Stimulated activated CD8-positive, alpha-beta memory T cell treated with anti-CD3 and anti-CD28 coated beads, Interleukin-4, amount 100 ng/mL, for 1 hour (primary cell): ENCODE results near the gene PPBP.
"Not testable (repeated sequence)": the region's sequence is repeated elsewhere in the genome, so short reads cannot be mapped to it uniquely, and the experiment has no call there.

Source experiments
- DNase-seq, 2 donors: peaks; one replicate each; pipeline ENCODE4 v3.0.0-alpha.2; 2020; ENCODE audit warnings: low read depth in 2 of 2, low spot score in 1 of 2

The PPBP gene

DNA sequence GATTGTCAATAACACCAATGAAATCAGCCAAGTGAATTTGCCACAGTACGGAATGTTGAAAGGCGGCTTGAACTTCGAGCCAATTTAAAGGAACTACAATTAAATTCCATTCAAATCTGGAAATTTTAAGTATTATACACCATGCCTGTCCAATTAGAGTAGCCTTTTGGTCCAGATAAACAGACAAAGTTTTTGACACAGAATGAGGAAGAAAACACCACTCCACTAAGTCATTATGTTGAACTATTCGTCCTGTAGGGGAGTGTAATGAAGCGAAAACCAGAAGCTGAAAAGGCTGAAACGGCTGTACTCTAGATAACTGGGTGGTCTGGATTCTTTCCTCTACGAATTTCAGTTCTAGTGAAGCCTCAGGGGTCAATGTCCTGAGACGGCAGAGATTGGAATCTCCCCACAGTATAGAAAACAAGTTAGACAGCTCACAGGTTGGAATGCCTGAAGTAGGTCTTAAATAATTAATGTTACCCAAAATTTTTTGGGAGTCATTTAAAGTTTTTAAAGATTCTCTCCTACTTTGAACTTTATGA, 37.5 kb downstream of the PPBP start:
- DNase-seq, result not testable (repeated sequence)

- no peak for DNase-seq
Measured at GRCh38 chr4:73948990-73949706, 38.8 kb downstream of the PPBP start.

- no peak for DNase-seq
Measured at GRCh38 chr4:73948291-73948690, 39.7 kb downstream of the PPBP start.

DNA sequence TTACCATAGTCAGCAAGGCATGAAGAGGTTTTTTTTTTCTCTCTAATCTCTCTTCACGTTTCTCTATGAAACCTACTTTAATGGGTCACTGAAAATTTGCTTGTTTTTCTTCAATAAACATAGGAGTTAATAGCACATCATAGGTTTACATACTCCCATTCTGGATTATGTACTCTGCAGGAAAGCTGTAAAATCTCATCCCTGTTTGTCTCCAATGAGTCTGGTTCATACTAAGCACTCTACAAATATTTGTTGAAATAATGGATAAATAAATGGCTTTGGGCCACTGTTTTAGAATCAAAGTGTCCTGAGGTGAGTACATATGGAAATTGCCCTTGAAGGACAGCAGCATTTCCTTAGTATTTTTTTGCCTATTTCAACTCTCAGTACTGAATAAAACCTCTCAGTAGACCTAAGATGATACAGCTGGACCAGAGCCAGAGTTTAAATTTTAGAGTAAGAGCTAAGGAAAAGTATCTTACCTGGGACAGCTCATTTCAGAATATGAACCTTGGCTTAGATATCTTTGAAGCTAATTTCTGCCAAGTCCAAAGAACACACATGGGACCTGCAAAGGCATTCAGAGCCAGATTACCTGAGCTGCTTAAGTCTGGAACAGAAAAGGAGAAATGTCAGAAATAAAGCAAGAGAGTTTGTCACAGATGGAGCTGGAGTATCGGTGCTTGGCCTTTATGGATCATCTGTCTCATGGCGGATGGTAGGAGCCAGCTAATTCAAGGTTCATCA, 40.6 kb downstream of the PPBP start:
- no peak for DNase-seq

GRCh38 chr4:73945674-73946449, 42.1 kb downstream of the PPBP start:
- DNase-seq, result no peak

DNA sequence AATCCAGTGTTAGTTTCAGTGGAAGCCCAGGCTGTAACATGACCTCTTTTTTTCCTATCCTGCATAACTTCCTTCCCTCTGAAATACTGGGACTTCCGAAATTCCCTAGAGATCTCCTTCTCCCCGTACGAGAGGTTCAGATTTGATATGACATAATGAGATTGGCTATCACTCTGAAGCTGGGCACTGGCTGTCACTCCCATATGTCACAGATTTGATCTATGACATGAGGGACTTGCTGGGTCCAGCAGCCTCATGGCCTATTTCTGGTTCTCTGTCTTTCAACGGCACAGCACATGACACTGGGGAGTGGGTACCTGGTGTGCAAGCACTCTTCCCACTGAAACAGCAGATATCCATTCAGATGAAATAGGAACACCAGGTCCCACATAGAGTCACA, 42.9 kb downstream of the PPBP start:
- DNase-seq, result no peak

DNA sequence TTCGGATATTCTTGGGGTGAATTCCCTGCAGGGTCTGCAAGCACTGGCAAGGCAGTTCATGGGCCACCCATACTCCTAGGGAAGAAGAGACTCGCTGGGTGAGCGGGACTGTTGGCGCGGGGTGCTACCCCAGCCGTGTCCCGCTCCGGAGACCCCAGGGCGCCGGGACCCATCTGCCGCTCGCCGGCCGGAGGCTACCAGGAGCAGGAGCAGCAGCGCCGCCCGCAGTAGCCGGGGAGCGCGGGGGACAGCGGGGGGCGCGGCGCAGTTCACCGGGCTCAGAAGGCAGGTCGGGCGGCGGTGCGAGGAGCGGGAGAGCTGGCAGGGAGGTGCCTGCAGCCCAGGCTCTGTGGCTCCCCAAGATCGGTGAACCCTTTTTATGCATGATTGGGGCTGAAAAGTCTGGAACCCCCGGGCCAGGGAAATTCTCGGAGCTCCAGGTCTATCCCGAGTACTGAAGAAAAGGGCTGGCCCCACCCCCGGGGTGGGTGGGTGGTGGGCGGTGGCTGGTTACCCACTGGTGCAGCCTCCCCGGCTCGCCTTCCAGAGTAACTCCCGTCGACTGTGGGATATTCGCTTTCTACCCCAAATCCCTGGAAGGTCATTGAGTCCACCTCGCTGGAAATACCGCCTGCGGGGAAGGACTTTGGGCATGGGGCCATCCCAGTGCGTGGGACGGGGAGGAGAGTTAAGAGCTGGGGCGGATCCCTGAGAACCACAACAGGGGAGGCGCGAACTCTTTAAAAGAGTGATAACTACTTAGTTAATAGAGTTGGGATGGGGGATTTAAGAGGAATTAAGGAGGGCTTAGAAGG, 43.7 kb downstream of the PPBP start:
- DNase-seq, result no peak

GRCh38 chr4:73943555-73943954, 44.4 kb downstream of the PPBP start:
- DNase-seq, result no peak

DNA sequence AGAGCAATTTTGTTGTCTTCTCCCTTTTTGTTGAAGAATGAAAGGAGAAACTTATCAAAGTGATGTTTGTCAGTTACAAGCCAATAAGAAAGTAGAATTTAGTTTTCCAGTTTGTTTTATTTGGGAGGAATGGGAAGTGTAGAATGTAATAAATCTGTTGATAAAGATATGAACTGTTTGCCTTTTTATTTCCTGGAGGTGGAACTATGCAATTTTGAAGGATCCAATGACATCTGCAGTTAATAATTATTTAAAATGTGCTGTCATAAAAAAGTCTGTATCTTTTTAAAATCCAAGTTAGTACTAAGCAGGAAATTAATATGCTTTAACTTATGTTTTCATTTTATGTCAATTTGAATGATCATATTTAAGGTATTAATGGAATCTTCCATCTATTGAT, 51.0 kb downstream of the PPBP start:
- DNase-seq, result no peak
